Endothelial cell of umbilical vein (primary cell): ENCODE measurements around the gene FRS3. TPM values are rescaled to one million over a fixed set of nuclear protein-coding genes. Genes with fewer than 3 reads are reported as not detected.

Experiments used
- BruUV-seq: library from RNA; stranded (reverse); fragments of 400-500 nt; replicated peaks from 2 replicates; lab custom pipeline; 2021; lab: Mats Ljungman, UMichigan
- CTCF ChIA-PET: fragments of 300-600, 350-600 bp; sonication (Branson Sonifier 250); formaldehyde crosslinking; loops from one replicate; lab custom pipeline; 2021; ENCODE audit warnings: antibody characterized with exemption, inconsistent platforms; lab: Charles Lee
- POLR2A ChIA-PET: fragments of 300-600, 350-600 bp; sonication (Branson Sonifier 250); formaldehyde crosslinking; loops from one replicate; lab custom pipeline; 2021; ENCODE audit warnings: antibody characterized with exemption, inconsistent platforms; lab: Charles Lee
- DNase-seq: peaks from one replicate; pipeline ENCODE4 v3.0.0-alpha.2; 2011; ENCODE audit warnings: low read depth, low spot score
- FAIRE-seq: peaks from 2 replicates; lab custom pipeline; 2011; peaks lifted over from hg19 to GRCh38; lab: Jason Lieb, UNC
- H2AFZ ChIP-seq: 2 replicates; pipeline ENCODE4 v1.6.0; 2012; ENCODE audit warnings: low read depth, low read length, control low read depth, inconsistent platforms
- H3K27ac ChIP-seq: 2 replicates; pipeline ENCODE4 v1.5.1; 2011; ENCODE audit warnings: low read depth, mild to moderate bottlenecking, control low read depth, low read length, moderate library complexity; ENCODE audit not compliant: insufficient read depth
- H3K27me3 ChIP-seq, 2 experiments: 2 replicates each; pipeline versions ENCODE4 v1.6.0 to v1.6.1; 2011; ENCODE audit warnings: low read length in 2 of 2, mixed read lengths in 1 of 2; ENCODE audit not compliant: control insufficient read depth in 2 of 2, insufficient read depth in 2 of 2
- H3K36me3 ChIP-seq, 2 experiments: 2 replicates in 1 of 2; 3 replicates in 1 of 2; pipeline ENCODE4 v1.5.1; 2011; ENCODE audit warnings: low read length in 2 of 2, mild to moderate bottlenecking in 1 of 2, moderate library complexity in 1 of 2; ENCODE audit not compliant: control insufficient read depth in 2 of 2, insufficient read depth in 2 of 2; ENCODE audit errors: extremely low read depth in 1 of 2
- H3K4me1 ChIP-seq: 3 replicates; pipeline ENCODE4 v1.5.1; 2011; ENCODE audit warnings: mild to moderate bottlenecking, low read length; ENCODE audit not compliant: control insufficient read depth, insufficient read depth; ENCODE audit errors: extremely low read depth
- H3K4me2 ChIP-seq: 2 replicates; pipeline ENCODE4 v1.6.1; 2011; ENCODE audit warnings: low read length, control low read depth, mixed read lengths; ENCODE audit not compliant: insufficient read depth
- H3K4me3 ChIP-seq, 3 experiments: fragments of 200-600 bp in 1 of 3; sonication (generic), shearing (Covaris generic) in 1 of 3; replicated peaks in 1 of 3; 2 replicates each; pipeline ENCODE4 v1.5.1; 2011 to 2016; ENCODE audit warnings: control low read depth in 3 of 3, low read length in 3 of 3, mild to moderate bottlenecking in 2 of 3, inconsistent platforms in 1 of 3, low read depth in 1 of 3, moderate library complexity in 1 of 3; ENCODE audit not compliant: insufficient read depth in 1 of 3
- H3K79me2 ChIP-seq: 2 replicates; pipeline ENCODE4 v1.6.0; 2012; ENCODE audit warnings: low read length, inconsistent platforms; ENCODE audit not compliant: control insufficient read depth, insufficient read depth
- H3K9ac ChIP-seq: replicated peaks from 2 replicates; pipeline ENCODE3; 2011; ENCODE audit warnings: low read length, control low read depth; ENCODE audit not compliant: insufficient read depth; ENCODE audit errors: extremely low read depth
- H3K9me1 ChIP-seq: replicated peaks from 3 replicates; pipeline ENCODE4 v1.6.0; 2011; ENCODE audit warnings: mild to moderate bottlenecking, low read length; ENCODE audit not compliant: control insufficient read depth, insufficient read depth; ENCODE audit errors: extremely low read depth
- H3K9me3 ChIP-seq: replicated peaks from 2 replicates; pipeline ENCODE4 v1.5.1; 2012; ENCODE audit warnings: low read length, inconsistent platforms; ENCODE audit not compliant: control insufficient read depth, insufficient read depth
- H4K20me1 ChIP-seq: replicated peaks from 2 replicates; pipeline ENCODE3; 2011; ENCODE audit warnings: mild to moderate bottlenecking, low read length; ENCODE audit not compliant: control insufficient read depth, insufficient read depth; ENCODE audit errors: extremely low read depth
- CTCF ChIP-seq, 2 donors: IDR thresholded peaks; 1 replicate in 1 of 2; 2 replicates in 1 of 2; pipeline ENCODE4 v1.5.1; 2011; ENCODE audit warnings: low read length in 2 of 2, mild to moderate bottlenecking in 2 of 2, moderate library complexity in 2 of 2, control low read depth in 1 of 2, inconsistent platforms in 1 of 2, low read depth in 1 of 2; ENCODE audit not compliant: insufficient read depth in 1 of 2; ENCODE audit errors: extremely low read depth in 1 of 2
- EZH2 ChIP-seq: IDR thresholded peaks from 2 replicates; pipeline ENCODE4 v1.6.1; 2012; ENCODE audit warnings: borderline replicate concordance, low read depth, mild to moderate bottlenecking, moderate library complexity, low read length, inconsistent platforms; ENCODE audit not compliant: severe bottlenecking
- FOS ChIP-seq: IDR thresholded peaks from 2 replicates; pipeline ENCODE4 v1.6.1; 2011; ENCODE audit warnings: mild to moderate bottlenecking, low read length, moderate library complexity, borderline replicate concordance; ENCODE audit not compliant: insufficient read depth
- GATA2 ChIP-seq: IDR thresholded peaks from 2 replicates; pipeline ENCODE4 v1.7.0; 2011; ENCODE audit warnings: low read depth, mild to moderate bottlenecking, moderate library complexity, mixed read lengths, low read length; ENCODE audit not compliant: insufficient read length, insufficient read depth
- JUN ChIP-seq: IDR thresholded peaks from 2 replicates; pipeline ENCODE4 v1.6.1; 2011; ENCODE audit warnings: borderline replicate concordance, low read depth; ENCODE audit not compliant: insufficient read length, insufficient read depth
- MAX ChIP-seq: IDR thresholded peaks from 2 replicates; pipeline ENCODE4 v1.6.1; 2011; ENCODE audit not compliant: insufficient read depth, insufficient read length
- MYC ChIP-seq: IDR thresholded peaks from one replicate; pipeline ENCODE4 v1.6.1; 2011; ENCODE audit warnings: mild to moderate bottlenecking, low read depth, low read length
- POLR2A ChIP-seq: IDR thresholded peaks from 2 replicates; pipeline ENCODE4 v1.6.1; 2012; ENCODE audit warnings: low read depth, mild to moderate bottlenecking, control low read depth, low read length
- POLR2AphosphoS5 ChIP-seq: IDR thresholded peaks from 2 replicates; pipeline ENCODE4 v1.6.1; 2012; ENCODE audit warnings: low read depth, mild to moderate bottlenecking, control low read depth, low read length, moderate library complexity; ENCODE audit not compliant: insufficient read depth
- dilution Hi-C: fragments of 300-500 bp; cut with MboI; formaldehyde crosslinking; loops from one replicate; pipeline ENCODE4 v1.15.0; 2019; ENCODE audit warnings: low sequenced_read_pairs; ENCODE audit not compliant: extremely low pct_ligation_motif_present
- intact Hi-C: fragments of 100-400 bp; cut with micrococcal nuclease; formaldehyde crosslinking; loops from one replicate; pipeline ENCODE4 v1.10.0; 2022
- polyA plus RNA-seq, 4 experiments: library from polyadenylated mRNA; depleted of rRNA in 3 of 4; stranded (reverse) in 3 of 4; unstranded in 1 of 4; fragments of >200 nt; gene quantifications; 2 replicates each; pipeline versions ENCODE4 v1.2.1 to v1.2.3, GENCODE V29; 2011 to 2012; ENCODE audit warnings: missing spikeins in 1 of 4
- total RNA-seq: library from RNA; stranded (reverse); gene quantifications from 2 replicates; pipeline ENCODE4 v1.2.3, GENCODE V29; 2021

The FRS3 gene
- total and polyA plus RNA-seq, 2 donors (not counting 3 experiments of a cell fraction or from before 2014, with no cell fraction given): 5.2 to 5.3 TPM

GRCh38 chr6:41746107-41746506 is 33.6 kb downstream of the FRS3 start:
- H3K36me3 ChIP-seq: no peaks in the 10 kb centered on the region
- TF ChIP-seq EZH2 (no peak), CTCF (IDR thresholded peaks at IDR 0.05; ENCODE audit: extremely low read depth in 1 of 2, insufficient read depth in 1 of 2, low read depth in 1 of 2, low read length in 2 of 2) (no peak), POLR2AphosphoS5 (no peak), MYC (no peak), JUN (no peak), POLR2A (no peak), GATA2 (no peak), MAX (no peak), FOS (no peak)
- POLR2A ChIA-PET: no interaction called here
- H2AFZ ChIP-seq: no peak overlapping the region
- no peak overlapping the region for H3K27ac ChIP-seq
- H3K4me2 ChIP-seq: no peak overlapping the region
- CTCF ChIA-PET: interaction anchor here (1.2 kb wide), 1 partner anchor 12 kb away, joined by 4 read pairs; no protein-coding TSS in a partner anchor
- DNase-seq (no peak), FAIRE-seq (no peak)
- H3K9me3 ChIP-seq: no peaks in the 10 kb centered on the region
- intact Hi-C loops (no loop called here), dilution Hi-C loops (no loop called here)
- no peak overlapping the region for H3K4me3 ChIP-seq
- H3K4me1 ChIP-seq: no peaks in the 10 kb centered on the region
- H3K27me3 ChIP-seq: peaks cover 0 to 3% of the 10 kb centered on the region in 2 experiments
- no peaks in the 10 kb centered on the region for H4K20me1 ChIP-seq
- H3K9ac ChIP-seq: no peak overlapping the region
- H3K9me1 ChIP-seq: no peaks in the 10 kb centered on the region
- BruUV-seq: no TSS peak
- no peaks in the 10 kb centered on the region for H3K79me2 ChIP-seq
